GM10847 (cell line): ENCODE results near the gene TRPM5.

Source experiments
- POLR2A ChIP-seq: IDR thresholded peaks from 2 replicates; pipeline ENCODE4 v1.6.1; 2011; ENCODE audit not compliant: insufficient read length; ENCODE audit errors: extremely low read depth

TRPM5 gene

GRCh38 chr11:2472428-2473186 lies 28.3 kb upstream of the TRPM5 start:
- no peak for TF ChIP-seq POLR2A

GRCh38 chr11:2471804-2472096 lies 27.4 kb upstream of the TRPM5 start:
- no peak for TF ChIP-seq POLR2A

GRCh38 chr11:2471048-2471803 lies 26.9 kb upstream of the TRPM5 start:
- TF ChIP-seq POLR2A = no peak

GRCh38 chr11:2470495-2470894 lies 26.2 kb upstream of the TRPM5 start:
- no peak for TF ChIP-seq POLR2A

- no peak for TF ChIP-seq POLR2A
Measured at GRCh38 chr11:2468363-2469235, 24.3 kb upstream of the TRPM5 start.

- TF ChIP-seq POLR2A = no peak
Measured at GRCh38 chr11:2467695-2468055, 23.4 kb upstream of the TRPM5 start.

- no peak for TF ChIP-seq POLR2A
Measured at GRCh38 chr11:2466869-2467694, 22.8 kb upstream of the TRPM5 start.

GRCh38 chr11:2466069-2466801 lies 21.9 kb upstream of the TRPM5 start:
- TF ChIP-seq POLR2A = no peak

GRCh38 chr11:2465202-2466068 lies 21.1 kb upstream of the TRPM5 start:
- TF ChIP-seq POLR2A = no peak

GRCh38 chr11:2464451-2465165 lies 20.3 kb upstream of the TRPM5 start:
- no peak for TF ChIP-seq POLR2A

GRCh38 chr11:2463766-2464277 lies 19.5 kb upstream of the TRPM5 start:
- no peak for TF ChIP-seq POLR2A

GRCh38 chr11:2462986-2463765 lies 18.9 kb upstream of the TRPM5 start:
- no peak for TF ChIP-seq POLR2A

- TF ChIP-seq POLR2A = no peak
Measured at GRCh38 chr11:2462543-2462985, 18.2 kb upstream of the TRPM5 start.
